ENCODE measurements around the gene GP2. TPM values are rescaled to one million over a fixed set of nuclear protein-coding genes. Genes with fewer than 3 reads are reported as not detected.

The GP2 gene
- total and polyA plus RNA-seq, 2 donors (not counting 3 experiments of a cell fraction or from before 2014, with no cell fraction given) = not detected

DNA sequence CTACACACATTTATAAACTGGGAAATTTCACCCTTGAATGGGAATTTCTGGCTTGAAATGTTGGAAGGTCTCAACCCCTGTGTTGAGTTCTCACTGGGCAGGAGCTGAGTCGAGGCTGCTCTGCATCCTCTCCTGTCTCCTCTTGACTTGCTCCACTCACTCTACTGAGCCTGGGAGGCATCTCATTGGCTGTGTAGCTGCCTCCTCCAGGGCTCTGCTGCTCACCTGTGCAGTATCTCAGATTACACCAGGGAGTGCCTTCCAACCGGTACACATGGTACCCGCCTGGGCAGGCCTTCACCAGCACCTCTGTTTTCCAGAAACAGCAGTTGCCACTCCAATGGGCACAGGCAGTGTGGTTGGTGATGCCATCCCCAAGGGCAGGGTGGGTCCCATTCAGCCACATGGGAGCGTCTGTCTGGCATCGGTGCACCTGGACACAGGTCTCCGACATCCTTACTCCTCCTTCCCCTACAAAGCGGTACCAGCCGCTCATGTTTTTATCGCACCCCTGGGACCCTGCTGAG lies 3.7 kb downstream of the GP2 start:
- intact Hi-C loops (cut with micrococcal nuclease) = no loop called here
- dilution Hi-C loops (cut with MboI; ENCODE audit: extremely low pct_ligation_motif_present, low sequenced_read_pairs) = no loop called here
- Histone ChIP-seq H3K9me1 (replicated peaks; ENCODE audit: control insufficient read depth, extremely low read depth, insufficient read depth, low read length) (no peaks in the 10 kb centered on the region), H4K20me1 (replicated peaks; ENCODE audit: control insufficient read depth, extremely low read depth, insufficient read depth, low read length) (no peaks in the 10 kb centered on the region), H3K79me2 (ENCODE audit: control insufficient read depth, insufficient read depth, low read length) (no peaks in the 10 kb centered on the region), H2AFZ (ENCODE audit: low read depth, low read length) (no peak overlapping the region), H3K9me3 (replicated peaks; ENCODE audit: control insufficient read depth, insufficient read depth, low read length) (no peaks in the 10 kb centered on the region), H3K4me2 (ENCODE audit: insufficient read depth, low read length) (no peak overlapping the region), H3K27me3 (ENCODE audit: control insufficient read depth in 2 of 2, insufficient read depth in 2 of 2, low read length in 2 of 2) (no peaks in the 10 kb centered on the region), H3K9ac (replicated peaks; ENCODE audit: extremely low read depth, insufficient read depth, low read length) (no peak overlapping the region), H3K27ac (ENCODE audit: insufficient read depth, low read depth, low read length) (no peak overlapping the region), H3K36me3 (ENCODE audit: control insufficient read depth in 2 of 2, extremely low read depth in 1 of 2, insufficient read depth in 2 of 2, low read length in 2 of 2) (no peaks in the 10 kb centered on the region), H3K4me1 (ENCODE audit: control insufficient read depth, extremely low read depth, insufficient read depth, low read length) (no peaks in the 10 kb centered on the region), H3K4me3 (replicated peaks in 1 of 3; ENCODE audit: insufficient read depth in 1 of 3, low read depth in 1 of 3, low read length in 3 of 3) (no peak overlapping the region)
- DNase-seq (ENCODE audit: low read depth, low spot score) = no peak
- ChIA-PET POLR2A (no interaction called here), CTCF (no interaction called here)
- BruUV-seq (replicated peaks) = no TSS peak
- no peak for FAIRE-seq
- TF ChIP-seq FOS (IDR thresholded peaks at IDR 0.05; ENCODE audit: borderline replicate concordance, insufficient read depth, low read length) = no peak
- TF ChIP-seq GATA2 (IDR thresholded peaks at IDR 0.05; ENCODE audit: insufficient read depth, insufficient read length, low read depth, low read length) = no peak
- TF ChIP-seq JUN (IDR thresholded peaks at IDR 0.05; ENCODE audit: borderline replicate concordance, insufficient read depth, insufficient read length, low read depth) = no peak
- TF ChIP-seq POLR2A (IDR thresholded peaks at IDR 0.05; ENCODE audit: low read depth, low read length) = no peak

DNA sequence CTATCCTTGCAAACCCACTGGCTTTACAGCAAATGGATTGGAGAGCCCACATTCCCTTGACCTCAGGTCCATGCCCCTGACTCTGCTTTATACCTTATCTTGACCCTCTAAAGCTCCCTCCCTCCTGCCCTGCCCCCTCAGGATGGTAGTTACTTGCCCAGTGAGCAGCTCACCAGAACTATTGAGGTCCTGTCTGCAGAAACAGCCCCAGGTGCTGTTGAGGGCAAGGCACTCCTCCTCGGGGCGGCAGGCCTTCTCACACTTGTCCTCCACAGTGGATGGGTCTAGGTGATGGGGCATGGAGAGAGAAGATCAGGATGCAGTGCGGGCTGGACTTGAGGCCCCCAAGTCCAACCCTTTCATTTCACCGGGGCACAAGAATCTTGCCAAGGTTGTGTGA lies 4.6 kb downstream of the GP2 start:
- TF ChIP-seq MAX (IDR thresholded peaks at IDR 0.05; ENCODE audit: insufficient read depth, insufficient read length) (no peak), JUN (IDR thresholded peaks at IDR 0.05; ENCODE audit: borderline replicate concordance, insufficient read depth, insufficient read length, low read depth) (no peak), MYC (IDR thresholded peaks at IDR 0.05; ENCODE audit: low read depth, low read length) (no peak), POLR2AphosphoS5 (IDR thresholded peaks at IDR 0.05; ENCODE audit: insufficient read depth, low read depth, low read length) (no peak), GATA2 (IDR thresholded peaks at IDR 0.05; ENCODE audit: insufficient read depth, insufficient read length, low read depth, low read length) (no peak), EZH2 (IDR thresholded peaks at IDR 0.05; ENCODE audit: borderline replicate concordance, low read depth, low read length, severe bottlenecking) (no peak), CTCF (IDR thresholded peaks at IDR 0.05; ENCODE audit: extremely low read depth in 1 of 2, insufficient read depth in 1 of 2, low read depth in 1 of 2, low read length in 2 of 2) (no peak), POLR2A (IDR thresholded peaks at IDR 0.05; ENCODE audit: low read depth, low read length) (no peak), FOS (IDR thresholded peaks at IDR 0.05; ENCODE audit: borderline replicate concordance, insufficient read depth, low read length) (no peak)
- dilution Hi-C loops (cut with MboI; ENCODE audit: extremely low pct_ligation_motif_present, low sequenced_read_pairs) = no loop called here
- ChIA-PET CTCF (no interaction called here), POLR2A (no interaction called here)
- FAIRE-seq = no peak
- Histone ChIP-seq H3K9me1 (replicated peaks; ENCODE audit: control insufficient read depth, extremely low read depth, insufficient read depth, low read length) (no peaks in the 10 kb centered on the region), H3K27me3 (ENCODE audit: control insufficient read depth in 2 of 2, insufficient read depth in 2 of 2, low read length in 2 of 2) (no peaks in the 10 kb centered on the region), H3K79me2 (ENCODE audit: control insufficient read depth, insufficient read depth, low read length) (no peaks in the 10 kb centered on the region), H4K20me1 (replicated peaks; ENCODE audit: control insufficient read depth, extremely low read depth, insufficient read depth, low read length) (no peaks in the 10 kb centered on the region), H2AFZ (ENCODE audit: low read depth, low read length) (no peak overlapping the region), H3K27ac (ENCODE audit: insufficient read depth, low read depth, low read length) (no peak overlapping the region), H3K9me3 (replicated peaks; ENCODE audit: control insufficient read depth, insufficient read depth, low read length) (no peaks in the 10 kb centered on the region), H3K4me1 (ENCODE audit: control insufficient read depth, extremely low read depth, insufficient read depth, low read length) (no peaks in the 10 kb centered on the region), H3K4me2 (ENCODE audit: insufficient read depth, low read length) (no peak overlapping the region), H3K36me3 (ENCODE audit: control insufficient read depth in 2 of 2, extremely low read depth in 1 of 2, insufficient read depth in 2 of 2, low read length in 2 of 2) (no peaks in the 10 kb centered on the region), H3K9ac (replicated peaks; ENCODE audit: extremely low read depth, insufficient read depth, low read length) (no peak overlapping the region), H3K4me3 (replicated peaks in 1 of 3; ENCODE audit: insufficient read depth in 1 of 3, low read depth in 1 of 3, low read length in 3 of 3) (no peak overlapping the region)
- no peak for DNase-seq (ENCODE audit: low read depth, low spot score)
- intact Hi-C loops (cut with micrococcal nuclease) = no loop called here
- BruUV-seq (replicated peaks) = no TSS peak

Measured in endothelial cell of umbilical vein (primary cell).